ENCODE results near the gene NDUFA9.

Gene NDUFA9

GRCh38 chr12:4648501-4649357, at the start of gene NDUFA9, which contains the start of gene AKAP3:
Gene NDUFA9, plus strand, starts transcription at chr12:4649114. Its CDS starts 13 bp downstream, at chr12:4649127.
Gene AKAP3, minus strand, starts transcription at chr12:4649051. Its CDS starts 10,855 bp downstream, at chr12:4638196.
- peak; percentile 89 to 90 for DNase-seq (ENCODE audit: low read depth in 2 of 2)
- TF ChIP-seq CTCF (IDR thresholded peaks at IDR 0.05; ENCODE audit: low read depth, low read length) = no peak
- H3K4me3 ChIP-seq (replicated peaks in 1 of 2; ENCODE audit: low read depth in 2 of 2, low read length in 2 of 2) = peak within 1 kb of the TSS; percentile 69 to 83

- no peak overlapping the region for H3K4me3 ChIP-seq (replicated peaks in 1 of 2; ENCODE audit: low read depth in 2 of 2, low read length in 2 of 2)
Observed at GRCh38 chr12:4603421-4603820, 45.5 kb upstream of the NDUFA9 start.

DNA sequence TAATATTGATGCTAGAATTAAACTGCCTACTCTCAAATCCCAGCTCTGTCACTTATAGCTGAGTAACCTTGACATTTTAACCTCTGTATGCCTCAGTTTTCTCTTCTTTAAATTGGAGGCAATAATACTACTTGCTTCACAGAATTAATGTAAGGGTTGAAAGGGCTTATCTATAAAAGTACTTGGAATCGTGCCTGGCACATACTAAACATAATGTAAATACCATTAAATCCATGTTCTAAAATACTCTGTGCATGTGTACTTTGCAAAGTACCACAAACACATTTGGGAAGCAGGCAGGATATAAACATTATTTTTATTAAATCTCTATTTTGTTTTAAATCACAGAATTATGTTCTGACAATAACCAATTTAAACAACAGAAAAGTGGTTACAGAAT, 45.0 kb upstream of the NDUFA9 start:
- no peak for DNase-seq (ENCODE audit: low read depth in 2 of 2)
- TF ChIP-seq CTCF (IDR thresholded peaks at IDR 0.05; ENCODE audit: low read depth, low read length) = no peak
- no peak overlapping the region for H3K4me3 ChIP-seq (replicated peaks in 1 of 2; ENCODE audit: low read depth in 2 of 2, low read length in 2 of 2)

More at GRCh38 chr12:4603421-4603820, 45.5 kb upstream of the NDUFA9 start:
- no peak for DNase-seq (ENCODE audit: low read depth in 2 of 2)
- no peak for TF ChIP-seq CTCF (IDR thresholded peaks at IDR 0.05; ENCODE audit: low read depth, low read length)

GRCh38 chr12:4604684-4605193, 44.2 kb upstream of the NDUFA9 start:
- DNase-seq (ENCODE audit: low read depth in 2 of 2) = peak; percentile 93
- H3K4me3 ChIP-seq (replicated peaks in 1 of 2; ENCODE audit: low read depth in 2 of 2, low read length in 2 of 2) = peak overlapping the region; percentile 69 to 92
- TF ChIP-seq CTCF (IDR thresholded peaks at IDR 0.05; ENCODE audit: low read depth, low read length) = peak; percentile 99

GRCh38 chr12:4607056-4607455, 41.9 kb upstream of the NDUFA9 start:
- TF ChIP-seq CTCF (IDR thresholded peaks at IDR 0.05; ENCODE audit: low read depth, low read length) = no peak
- peak in 1 of 2 donors; percentile 28 for DNase-seq (ENCODE audit: low read depth in 2 of 2)
- H3K4me3 ChIP-seq (replicated peaks in 1 of 2; ENCODE audit: low read depth in 2 of 2, low read length in 2 of 2) = no peak overlapping the region

GRCh38 chr12:4609071-4609470, 39.8 kb upstream of the NDUFA9 start:
- TF ChIP-seq CTCF (IDR thresholded peaks at IDR 0.05; ENCODE audit: low read depth, low read length) = no peak
- DNase-seq (ENCODE audit: low read depth in 2 of 2) = peak in 1 of 2 donors; percentile 63
- no peak overlapping the region for H3K4me3 ChIP-seq (replicated peaks in 1 of 2; ENCODE audit: low read depth in 2 of 2, low read length in 2 of 2)

Data from cardiac fibroblast (primary cell).